ENCODE measurements around the gene CEP70.

- TF ChIP-seq CTCF (IDR thresholded peaks at IDR 0.05) (no peak), POLR2A (IDR thresholded peaks at IDR 0.05) (no peak)
These were observed 122.6 kb downstream of the CEP70 start for GRCh38 chr3:138471481-138471880.
